OCI-LY3 (cell line): Measurements from ENCODE around the gene ADD1.

Experiments
- CTCF ChIP-seq: fragments of 200-600, 300-600 bp; sonication (generic); IDR thresholded peaks from 2 replicates; pipeline ENCODE4 v1.5.1; 2014; ENCODE audit warnings: antibody characterized with exemption, low read length, low read depth
- EZH2phosphoT487 ChIP-seq: fragments of 200-600 bp; shearing (Covaris generic); IDR thresholded peaks from 2 replicates; pipeline ENCODE4 v1.6.1; 2018; ENCODE audit warnings: antibody characterized with exemption, mixed run types, low read depth

GRCh38 chr4:2937146-2937857, 93.7 kb downstream of the ADD1 start:
- no peak for TF ChIP-seq CTCF
- TF ChIP-seq EZH2phosphoT487: no peak
